ENCODE results near the gene AGAP4.
"Not testable (repeated sequence)": the region's sequence is repeated elsewhere in the genome, so short reads cannot be mapped to it uniquely, and the experiment has no call there.

DNA sequence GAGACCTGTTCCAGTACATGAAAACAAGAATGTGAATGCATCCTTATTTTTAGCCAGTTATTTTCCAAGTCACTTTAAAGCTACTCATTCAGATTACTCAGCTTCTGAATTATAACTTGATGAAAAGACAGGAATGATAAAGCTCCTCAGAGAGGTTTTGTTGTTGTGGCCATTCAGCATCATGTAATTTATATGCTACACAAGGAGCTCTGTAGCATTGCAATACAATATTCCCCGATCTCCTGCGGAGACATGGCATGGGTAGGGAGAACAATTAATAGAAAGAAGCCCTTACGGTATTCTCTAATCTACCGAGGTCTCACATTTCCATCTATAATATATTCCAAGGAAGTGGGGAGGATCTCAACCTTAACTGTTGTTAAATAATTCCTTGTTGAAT lies 43.4 kb upstream of the AGAP4 start:
- not testable (repeated sequence) for TF ChIP-seq HDGF (IDR thresholded peaks at IDR 0.05; ENCODE audit: borderline replicate concordance); FOXM1 (IDR thresholded peaks at IDR 0.05; ENCODE audit: borderline replicate concordance); BHLHE40 (IDR thresholded peaks at IDR 0.05; ENCODE audit: borderline replicate concordance); L3MBTL2 (conservative IDR thresholded peaks at IDR 0.05); SP1 (IDR thresholded peaks at IDR 0.05); FOXK2 (IDR thresholded peaks at IDR 0.05); ELF4 (IDR thresholded peaks at IDR 0.05); SUZ12 (IDR thresholded peaks at IDR 0.05); CTBP1 (IDR thresholded peaks at IDR 0.05; ENCODE audit: borderline replicate concordance); NFRKB (IDR thresholded peaks at IDR 0.05); FOXA1 (IDR thresholded peaks at IDR 0.05); LEF1 (IDR thresholded peaks at IDR 0.05; ENCODE audit: borderline replicate concordance)
- TF ChIP-seq, protein P1, sequence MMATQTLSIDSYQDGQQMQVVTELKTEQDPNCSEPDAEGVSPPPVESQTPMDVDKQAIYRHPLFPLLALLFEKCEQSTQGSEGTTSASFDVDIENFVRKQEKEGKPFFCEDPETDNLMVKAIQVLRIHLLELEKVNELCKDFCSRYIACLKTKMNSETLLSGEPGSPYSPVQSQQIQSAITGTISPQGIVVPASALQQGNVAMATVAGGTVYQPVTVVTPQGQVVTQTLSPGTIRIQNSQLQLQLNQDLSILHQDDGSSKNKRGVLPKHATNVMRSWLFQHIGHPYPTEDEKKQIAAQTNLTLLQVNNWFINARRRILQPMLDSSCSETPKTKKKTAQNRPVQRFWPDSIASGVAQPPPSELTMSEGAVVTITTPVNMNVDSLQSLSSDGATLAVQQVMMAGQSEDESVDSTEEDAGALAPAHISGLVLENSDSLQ (IDR thresholded peaks at IDR 0.05), result not testable (repeated sequence)

Data from HEK293T (cell line).